HG03103 (cell line): ENCODE results near the gene NPLOC4.
"Not testable (repeated sequence)": the region's sequence is repeated elsewhere in the genome, so short reads cannot be mapped to it uniquely, and the experiment has no call there.

Experiments used
- ATAC-seq: cut with Tn5 transposase; IDR thresholded peaks from one replicate; pipeline ENCODE4 v1.9.1; 2021; ENCODE audit warnings: low read depth; ENCODE audit not compliant: unreplicated experiment

The NPLOC4 gene

GRCh38 chr17:81640011-81640410 is 3.1 kb upstream of the NPLOC4 start:
- no peak for ATAC-seq

DNA sequence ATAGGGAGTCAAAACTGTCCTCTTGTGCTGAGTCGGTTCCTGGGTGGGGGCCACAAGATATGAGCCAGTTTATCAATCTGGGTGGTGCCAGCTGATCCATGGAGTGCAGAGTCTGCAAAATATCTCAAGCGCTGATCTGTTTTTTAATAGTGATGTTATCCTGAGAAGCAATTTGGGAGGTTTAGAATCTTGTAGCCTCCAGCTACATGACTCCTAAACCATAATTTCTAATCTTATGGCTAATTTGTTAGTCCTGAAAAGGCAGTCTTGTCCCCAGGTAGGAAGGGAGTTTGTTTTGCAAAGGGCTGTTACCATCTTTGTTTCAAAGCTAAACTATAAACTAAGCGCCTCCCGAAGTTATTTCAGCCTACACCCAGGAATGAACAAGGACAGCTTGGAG is 1.8 kb upstream of the NPLOC4 start:
- ATAC-seq: no peak

DNA sequence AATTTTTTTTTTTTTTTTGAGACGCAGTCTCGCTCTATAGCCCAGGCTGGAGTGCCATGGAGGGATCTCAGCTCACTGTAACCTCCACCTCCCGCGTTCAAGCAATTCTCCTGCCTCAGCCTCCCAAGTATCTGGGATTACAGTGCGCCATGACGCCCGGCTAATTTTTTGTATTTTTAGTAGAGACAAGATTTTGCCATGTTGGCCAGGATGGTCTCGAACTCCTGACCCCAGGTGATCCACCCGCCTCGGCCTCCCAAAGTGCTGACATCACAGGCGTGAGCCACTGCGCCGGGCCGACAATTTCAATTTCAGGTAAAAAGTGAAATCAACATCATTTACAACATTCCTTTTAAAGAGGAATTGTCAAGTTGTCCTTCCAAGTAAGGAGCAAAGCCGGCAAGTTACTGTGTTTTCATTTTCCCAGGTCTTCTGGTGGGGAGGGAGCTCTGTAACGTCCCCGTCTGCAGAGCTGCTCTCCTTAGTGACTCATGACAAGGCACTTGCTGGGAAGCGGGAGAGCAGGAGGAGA is 873 bp downstream of the NPLOC4 start:
- no peak for ATAC-seq

GRCh38 chr17:81635431-81635830 is 1.5 kb downstream of the NPLOC4 start:
- no peak for ATAC-seq

DNA sequence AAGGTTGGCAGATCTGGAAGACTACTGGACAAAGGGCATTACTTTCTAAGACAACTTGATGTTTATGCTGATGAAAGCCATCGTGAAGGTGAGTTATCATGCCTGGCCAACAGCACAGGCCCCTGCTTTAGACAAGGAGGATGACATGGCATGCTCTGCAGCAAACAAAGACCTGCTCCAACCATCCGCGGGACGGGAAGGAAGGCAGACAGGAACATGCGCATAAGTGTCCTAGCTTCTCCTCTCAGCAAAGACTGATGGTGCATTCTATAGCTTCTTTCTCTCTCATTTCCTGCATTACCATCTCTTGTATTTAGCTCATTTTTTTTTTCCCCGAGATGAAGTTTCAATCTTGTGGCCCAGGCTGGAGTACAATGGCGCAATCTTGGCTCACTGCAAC is 5.4 kb downstream of the NPLOC4 start:
- no peak for ATAC-seq

- no peak for ATAC-seq
These were observed 6.6 kb downstream of the NPLOC4 start for GRCh38 chr17:81630274-81630673.

- no peak for ATAC-seq
These were observed 15.3 kb downstream of the NPLOC4 start for GRCh38 chr17:81621494-81622130.

DNA sequence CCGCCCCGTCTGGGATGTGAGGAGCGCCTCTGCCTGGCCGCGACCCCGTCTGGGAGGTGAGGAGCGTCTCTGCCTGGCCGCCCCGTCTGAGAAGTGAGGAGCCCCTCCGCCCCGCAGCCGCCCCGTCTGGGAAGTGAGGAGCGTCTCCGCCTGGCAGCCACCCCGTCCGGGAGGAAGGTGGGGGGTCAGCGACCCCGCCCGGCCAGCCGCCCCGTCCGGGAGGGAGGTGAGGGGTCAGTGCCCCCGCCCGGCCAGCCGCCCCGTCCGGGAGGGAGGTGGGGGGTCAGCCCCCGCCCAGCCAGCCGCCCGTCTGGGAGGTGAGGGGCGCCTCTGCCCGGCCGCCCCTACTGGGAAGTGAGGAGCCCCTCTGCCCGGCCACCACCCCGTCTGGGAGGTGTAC is 18.6 kb downstream of the NPLOC4 start:
- not testable (repeated sequence) for ATAC-seq

DNA sequence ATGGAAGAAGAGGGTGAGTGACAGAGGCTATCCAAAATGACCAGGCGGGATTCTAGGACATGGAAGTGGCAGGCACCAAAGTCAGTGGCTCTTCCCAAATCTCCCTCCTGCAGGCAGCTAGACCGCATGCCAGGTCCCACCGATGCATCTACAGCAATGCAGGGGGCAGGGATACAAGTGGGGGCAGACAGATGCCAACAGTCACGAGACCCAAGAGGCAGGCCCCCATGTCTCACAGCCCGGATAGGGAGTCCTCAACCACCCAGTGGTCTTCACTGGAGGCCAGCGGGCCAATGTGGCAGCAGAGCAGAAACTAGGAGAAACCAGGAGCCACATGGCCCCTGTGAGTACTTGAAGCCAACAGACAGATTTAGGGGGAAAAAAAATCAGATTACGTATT is 20.0 kb downstream of the NPLOC4 start:
- no peak for ATAC-seq

GRCh38 chr17:81615401-81615930 is 21.4 kb downstream of the NPLOC4 start:
- no peak for ATAC-seq

DNA sequence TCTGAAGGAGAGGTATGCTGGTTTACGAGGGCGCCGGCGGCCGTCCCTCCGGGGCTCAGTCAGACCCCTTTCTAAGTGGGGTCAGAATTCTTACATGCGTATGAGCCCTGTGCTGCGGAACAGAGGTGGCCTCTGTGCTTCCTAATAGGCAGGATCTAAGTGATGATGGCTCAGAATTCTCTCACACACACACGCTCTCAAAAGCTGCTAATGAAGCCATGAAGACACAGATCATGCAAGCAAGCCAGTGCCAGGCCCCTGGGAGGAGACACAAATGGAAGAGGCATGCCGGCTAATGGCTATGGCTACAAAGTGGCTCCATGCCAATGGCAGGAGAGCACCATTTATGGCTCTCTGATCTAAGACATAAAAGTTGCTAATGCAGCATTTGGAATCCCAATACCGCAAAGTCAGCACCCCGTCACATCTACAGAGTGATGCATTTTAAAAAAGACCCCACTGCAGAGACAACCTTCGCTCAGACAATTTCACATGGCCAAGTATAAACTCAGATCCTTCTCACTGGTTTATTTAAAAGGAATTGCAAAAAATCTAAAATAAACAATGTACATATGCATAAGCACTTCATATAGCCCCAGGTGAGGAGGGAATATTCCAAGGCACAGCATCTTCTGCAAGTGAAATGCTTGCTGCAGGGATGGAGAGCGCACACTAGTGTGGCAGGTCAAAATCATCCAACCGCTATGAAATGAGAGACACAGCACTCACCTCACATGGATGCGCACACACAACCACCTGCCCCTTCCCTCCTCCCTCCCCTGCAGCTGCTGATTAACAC is 24.5 kb downstream of the NPLOC4 start:
- ATAC-seq: no peak

GRCh38 chr17:81609541-81610311 is 27.2 kb downstream of the NPLOC4 start:
- no peak for ATAC-seq

DNA sequence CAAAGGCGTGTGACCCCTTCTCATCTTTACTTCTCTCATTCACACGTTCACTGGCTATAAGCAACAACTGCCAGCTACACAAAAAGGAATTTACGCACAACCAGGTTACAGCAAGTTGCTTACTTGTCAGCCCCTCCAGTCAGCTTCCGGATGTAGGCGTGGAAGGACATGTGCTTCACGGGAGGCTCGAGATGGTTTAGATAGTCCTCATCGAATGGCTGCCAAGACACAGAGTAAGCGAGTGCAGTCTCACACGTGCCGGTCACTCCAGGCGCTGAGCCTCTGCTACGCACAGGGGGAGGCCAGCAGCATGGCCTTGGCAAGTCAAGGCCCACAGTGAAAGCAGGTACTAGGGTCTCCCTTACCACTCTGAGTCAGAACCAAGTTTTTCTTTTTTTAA is 28.3 kb downstream of the NPLOC4 start:
- ATAC-seq: no peak

GRCh38 chr17:81608082-81608481 is 28.8 kb downstream of the NPLOC4 start:
- no peak for ATAC-seq

DNA sequence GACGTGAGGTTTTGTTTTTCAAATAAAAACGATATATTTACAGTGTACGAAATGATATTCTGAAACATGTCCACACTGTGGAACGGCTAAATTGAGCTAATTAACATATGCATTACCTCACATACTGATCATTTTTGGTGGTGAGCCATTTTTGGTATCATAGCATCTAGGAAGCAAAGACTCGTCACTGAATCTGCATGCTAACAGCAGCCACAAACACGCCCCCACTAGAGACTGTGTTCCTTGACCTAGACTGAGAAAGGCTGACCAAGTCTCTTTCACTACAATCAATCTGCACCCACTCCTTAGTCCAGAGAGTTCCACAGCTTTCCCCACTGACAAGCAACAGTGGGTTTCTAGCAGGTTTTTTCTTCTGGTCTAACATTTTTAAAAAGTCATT is 29.5 kb downstream of the NPLOC4 start:
- ATAC-seq: no peak

DNA sequence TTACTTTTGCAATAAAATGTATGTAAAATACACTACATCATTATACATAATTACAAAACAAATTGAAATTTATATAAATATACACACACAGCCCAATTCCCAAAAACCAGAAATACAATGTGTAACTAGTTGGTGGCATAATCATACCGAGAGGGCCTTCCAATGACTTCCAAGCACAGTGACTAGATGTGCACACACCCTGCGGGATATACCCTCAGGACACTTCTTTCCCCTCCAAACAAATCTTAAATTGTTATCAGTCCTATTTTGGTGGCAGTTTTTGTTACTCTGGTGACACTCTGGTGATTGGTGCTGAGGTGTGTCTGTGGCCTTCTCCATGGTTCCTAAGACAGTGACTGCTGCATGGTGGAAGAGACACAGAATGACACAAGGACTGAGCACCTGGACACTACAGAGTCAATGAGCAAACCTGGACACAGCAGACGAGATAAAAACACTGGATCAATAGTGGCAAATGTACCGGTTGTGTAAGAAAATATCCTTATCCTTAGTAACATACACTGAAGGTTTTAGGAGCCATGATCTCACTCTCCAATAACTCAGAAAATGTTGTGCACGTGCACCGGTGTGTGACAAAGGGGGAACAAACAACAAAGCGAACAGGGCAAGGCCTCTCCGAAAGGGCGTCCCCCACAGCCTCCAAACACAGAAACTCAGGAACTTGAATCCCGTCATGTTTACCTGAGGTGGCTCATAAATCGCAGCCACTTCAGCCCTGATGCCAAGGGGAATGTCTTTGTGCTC is 32.9 kb downstream of the NPLOC4 start:
- no peak for ATAC-seq

DNA sequence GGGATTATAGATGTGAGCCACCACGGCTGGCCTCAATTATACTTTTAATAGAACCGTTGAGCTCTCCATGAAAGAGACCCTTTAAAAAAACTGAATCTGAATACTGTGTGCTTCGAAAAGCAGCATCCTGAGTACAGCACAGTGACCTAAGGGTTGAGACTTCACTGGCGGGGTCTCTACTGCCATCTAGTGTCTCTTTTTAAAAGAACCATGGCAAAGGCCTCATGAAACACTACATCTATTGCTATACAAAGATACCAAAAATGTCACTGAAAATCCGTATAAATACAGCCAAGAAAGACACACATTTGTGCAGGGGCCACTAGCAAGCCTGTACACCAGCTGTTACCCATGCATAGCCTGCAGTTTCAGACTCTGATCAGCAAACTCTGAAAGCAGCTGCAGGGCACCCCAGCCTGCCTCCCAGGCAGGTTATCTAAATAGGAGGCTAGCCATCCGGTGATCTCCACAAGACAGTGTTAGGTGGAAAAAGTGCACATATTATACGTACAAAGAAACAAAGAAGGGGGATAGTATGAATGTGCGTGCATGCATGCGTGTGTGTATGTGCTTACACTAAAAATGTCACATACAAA is 35.3 kb downstream of the NPLOC4 start:
- no peak for ATAC-seq

GRCh38 chr17:81599719-81600486 is 37.0 kb downstream of the NPLOC4 start:
- no peak for ATAC-seq
